ENCODE results near the gene NFKBIB. TPM values are rescaled to one million over a fixed set of nuclear protein-coding genes. Genes with fewer than 3 reads are reported as not detected.

The NFKBIB gene
- total and polyA plus RNA-seq, 2 of the 8 experiments (the other 6 are each of a cell fraction or from before 2014, with no cell fraction given): 37.3 to 44.1 TPM

- H2BK15ac ChIP-seq (ENCODE audit: low read length): no peak overlapping the region
- peaks cover 5% of the 10 kb centered on the region; the same call in 1 of the 2 replicates for H3K23me2 ChIP-seq (ENCODE audit: low read depth, low read length)
- no peaks in the 10 kb centered on the region for H3K79me2 ChIP-seq (ENCODE audit: control insufficient read depth in 1 of 2, insufficient read depth in 2 of 2, low read length in 2 of 2)
- no peaks in the 10 kb centered on the region for H3K9me3 ChIP-seq (ENCODE audit: insufficient read depth in 2 of 2, low read depth in 1 of 2, low read length in 1 of 2)
- POLR2A ChIA-PET (ENCODE audit: partially characterized antibody): interaction anchor here (1.1 to 1.8 kb wide), 2 partner anchors 15 to 25 kb away, joined by 3 to 7 read pairs; partner anchors contain the start of genes MRPS12 and SARS2
- FAIRE-seq (no peak), DNase-seq (ENCODE audit: low read depth in 1 of 2, low spot score in 2 of 2) (no peak)
- no peak overlapping the region for H3K56ac ChIP-seq (replicated peaks; ENCODE audit: insufficient read length, low read depth, low read length)
- no peak overlapping the region for H3K9ac ChIP-seq (replicated peaks in 1 of 4; ENCODE audit: extremely low read depth in 1 of 4, low read depth in 3 of 4, low read length in 3 of 4)
- peaks cover 0 to 5% (median 0%) of the 10 kb centered on the region in 4 experiments; a peak in 3 of 7 replicates for H3K4me1 ChIP-seq (replicated peaks in 1 of 4; ENCODE audit: control insufficient read depth in 3 of 4, insufficient read depth in 4 of 4, low read length in 3 of 4)
- no peak overlapping the region for H4K91ac ChIP-seq (replicated peaks; ENCODE audit: insufficient read length, low read length)
- no peak overlapping the region for H4K5ac ChIP-seq (ENCODE audit: insufficient read length, low read depth, low read length)
- H4K20me1 ChIP-seq (replicated peaks in 1 of 2; ENCODE audit: control insufficient read depth in 1 of 2, insufficient read depth in 2 of 2, low read length in 2 of 2): peaks cover 0 to 1% of the 10 kb centered on the region in 2 experiments
- no peak overlapping the region for H3K4me3 ChIP-seq (ENCODE audit: extremely low read depth in 1 of 4, insufficient read depth in 2 of 4, low read depth in 3 of 4, low read length in 4 of 4)
- no peak overlapping the region for H3K18ac ChIP-seq (ENCODE audit: extremely low read depth, low read length)
- no peak overlapping the region for H2AFZ ChIP-seq (ENCODE audit: low read length)
- no peak overlapping the region for H3K27ac ChIP-seq (ENCODE audit: low read depth, low read length)
- CTCF ChIA-PET (ENCODE audit: partially characterized antibody): interaction anchor here (14.5 kb wide), 1 partner anchor 12 kb away, joined by 120 read pairs; the partner anchor contains the start of genes MRPS12 and SARS2
- peaks cover 0 to 4% (median 0%) of the 10 kb centered on the region in 4 experiments; a peak in 2 of 8 replicates for H3K36me3 ChIP-seq (ENCODE audit: control insufficient read depth in 2 of 4, insufficient read depth in 4 of 4, low read length in 3 of 4)
- no peak overlapping the region for H3K4ac ChIP-seq (replicated peaks; ENCODE audit: insufficient read length, low read depth, low read length)
- no peak for TF ChIP-seq SIX5 (IDR thresholded peaks at IDR 0.05; ENCODE audit: low read depth, low read length)
- no peak for TF ChIP-seq RAD21 (IDR thresholded peaks at IDR 0.05 in 1 of 2, conservative IDR thresholded peaks at IDR 0.05 in 1 of 2; ENCODE audit: low read depth in 2 of 2, low read length in 2 of 2)
- 0 out of 3 replicates have a peak, but pooled peaks of 1 of the 2 experiments have one; percentile 18 for TF ChIP-seq POLR2A (IDR thresholded peaks at IDR 0.05; ENCODE audit: control extremely low read depth in 1 of 2, low read depth in 2 of 2, low read length in 2 of 2)
- H2BK120ac ChIP-seq (replicated peaks; ENCODE audit: low read depth, low read length): no peak overlapping the region
- H3K23ac ChIP-seq (ENCODE audit: insufficient read length): no peak overlapping the region
- no peak overlapping the region for H2BK12ac ChIP-seq (ENCODE audit: low read depth, low read length)
- H2BK5ac ChIP-seq (ENCODE audit: low read depth, low read length): no peak overlapping the region
- no peak overlapping the region for H4K8ac ChIP-seq (ENCODE audit: extremely low read depth, insufficient read depth, low read length)
- H3K14ac ChIP-seq (ENCODE audit: insufficient read length): no peak overlapping the region
- no peaks in the 10 kb centered on the region for H3K79me1 ChIP-seq (ENCODE audit: low read depth, low read length)
- H2AK5ac ChIP-seq (ENCODE audit: low read depth, low read length): no peak overlapping the region
- no peak overlapping the region for H3K4me2 ChIP-seq (ENCODE audit: insufficient read depth in 1 of 2, low read depth in 2 of 2, low read length in 2 of 2)
- no peak overlapping the region for H2BK20ac ChIP-seq (ENCODE audit: low read length)
- peaks cover 0 to 3% (median under 1%) of the 10 kb centered on the region in 4 experiments; a peak in 1 of 7 replicates for H3K27me3 ChIP-seq (replicated peaks in 1 of 4; ENCODE audit: control insufficient read depth in 3 of 4, extremely low read depth in 1 of 4, insufficient read depth in 3 of 4, low read length in 3 of 4)
- 88% methylated on average over 3 of the region's 3 CpGs; no CpG with 5 or more reads in 1 of the 2 experiments for WGBS, 2 experiments (ENCODE audit: extremely low coverage in 1 of 2, insufficient coverage in 1 of 2, insufficient read length in 1 of 2, insufficient replicate concordance in 2 of 2, low coverage in 1 of 2, low lambda C conversion rate in 2 of 2, missing lambda C conversion rate in 1 of 2)
These were observed 45.9 kb downstream of the NFKBIB start for GRCh38 chr19:38945562-38946228.

Measured in H1 (cell line).